H1 (cell line): ENCODE data around the gene TMTC2. TPM values are rescaled to one million over a fixed set of nuclear protein-coding genes. Genes with fewer than 3 reads are reported as not detected.

Experiments used
- CTCF ChIA-PET: fragments of 300-600 bp; sonication (Branson Sonifier 250); formaldehyde crosslinking; loops from one replicate; lab custom pipeline; 2021; ENCODE audit not compliant: partially characterized antibody; lab: Charles Lee
- POLR2A ChIA-PET: fragments of 300-600 bp; sonication (Branson Sonifier 250); formaldehyde crosslinking; loops from one replicate; lab custom pipeline; 2021; ENCODE audit warnings: inconsistent platforms; ENCODE audit not compliant: partially characterized antibody; lab: Charles Lee
- DNase-seq, 2 experiments: peaks; one replicate each; pipeline versions ENCODE4 v3.0.0 to v3.0.0-alpha.2; 2010 to 2022; ENCODE audit warnings: low spot score in 2 of 2, low read depth in 1 of 2, mixed read lengths in 1 of 2
- FAIRE-seq: peaks from 2 replicates; lab custom pipeline; 2011; peaks lifted over from hg19 to GRCh38; lab: Jason Lieb, UNC
- H2AFZ ChIP-seq: 2 replicates; pipeline ENCODE4 v1.8.1; 2012; ENCODE audit warnings: low read length, inconsistent platforms
- H2AK5ac ChIP-seq: 2 replicates; pipeline ENCODE4 v1.6.1; 2013; ENCODE audit warnings: low read depth, low read length
- H2BK120ac ChIP-seq: replicated peaks from 2 replicates; pipeline ENCODE3; 2013; ENCODE audit warnings: low read depth, low read length, inconsistent platforms
- H2BK12ac ChIP-seq: 2 replicates; pipeline ENCODE4 v1.6.1; 2013; ENCODE audit warnings: low read depth, low read length
- H2BK15ac ChIP-seq: 2 replicates; pipeline ENCODE4 v1.6.1; 2013; ENCODE audit warnings: low read length
- H2BK20ac ChIP-seq: 2 replicates; pipeline ENCODE4 v1.6.1; 2013; ENCODE audit warnings: low read length
- H2BK5ac ChIP-seq: 2 replicates; pipeline ENCODE4 v1.6.1; 2013; ENCODE audit warnings: low read depth, low read length
- H3K14ac ChIP-seq: 2 replicates; pipeline ENCODE4 v1.6.1; 2013; ENCODE audit warnings: inconsistent platforms; ENCODE audit not compliant: insufficient read length
- H3K18ac ChIP-seq: 2 replicates; pipeline ENCODE4 v1.6.1; 2013; ENCODE audit warnings: low read length; ENCODE audit errors: extremely low read depth
- H3K23ac ChIP-seq: 2 replicates; pipeline ENCODE4 v1.6.1; 2013; ENCODE audit warnings: inconsistent platforms; ENCODE audit not compliant: insufficient read length
- H3K23me2 ChIP-seq: 2 replicates; pipeline ENCODE4 v1.6.1; 2013; ENCODE audit warnings: low read depth, low read length
- H3K27ac ChIP-seq: 2 replicates; pipeline ENCODE4 v1.6.1; 2011; ENCODE audit warnings: low read depth, low read length, inconsistent platforms
- H3K27me3 ChIP-seq, 4 experiments: replicated peaks in 1 of 4; 1 replicate in 1 of 4; 2 replicates in 3 of 4; pipeline versions ENCODE4 v1.6.1 to v1.8.1; 2011 to 2013; ENCODE audit warnings: low read length in 3 of 4, mild to moderate bottlenecking in 3 of 4, inconsistent platforms in 2 of 4, mixed read lengths in 2 of 4, moderate library complexity in 1 of 4; ENCODE audit not compliant: control insufficient read depth in 3 of 4, insufficient read depth in 3 of 4; ENCODE audit errors: extremely low read depth in 1 of 4
- H3K36me3 ChIP-seq, 4 experiments: 2 replicates each; pipeline versions ENCODE4 v1.6.1 to v1.8.1; 2011 to 2013; ENCODE audit warnings: mild to moderate bottlenecking in 4 of 4, low read length in 3 of 4, moderate library complexity in 2 of 4, control low read depth in 1 of 4, inconsistent platforms in 1 of 4; ENCODE audit not compliant: insufficient read depth in 4 of 4, control insufficient read depth in 2 of 4
- H3K4ac ChIP-seq: replicated peaks from 2 replicates; pipeline ENCODE3; 2013; ENCODE audit warnings: low read length, low read depth, mixed read lengths, inconsistent platforms; ENCODE audit not compliant: insufficient read length
- H3K4me1 ChIP-seq, 4 experiments: replicated peaks in 1 of 4; 1 replicate in 1 of 4; 2 replicates in 3 of 4; pipeline versions ENCODE4 v1.6.1 to v1.8.1; 2011 to 2013; ENCODE audit warnings: low read length in 3 of 4, inconsistent platforms in 2 of 4, mixed read lengths in 1 of 4; ENCODE audit not compliant: insufficient read depth in 4 of 4, control insufficient read depth in 3 of 4
- H3K4me2 ChIP-seq, 2 experiments: 2 replicates each; pipeline versions ENCODE4 v1.6.1 to v1.8.1; 2011 to 2013; ENCODE audit warnings: low read depth in 2 of 2, low read length in 2 of 2, control low read depth in 1 of 2, inconsistent platforms in 1 of 2, mild to moderate bottlenecking in 1 of 2; ENCODE audit not compliant: insufficient read depth in 1 of 2
- H3K4me3 ChIP-seq, 4 experiments: fragments of 200-600, 300-600 bp in 1 of 4; sonication (generic), shearing (Covaris generic), sonication (Bioruptor Twin) in 1 of 4; 2 replicates each; pipeline versions ENCODE4 v1.5.1 to v1.8.1; 2011 to 2016; ENCODE audit warnings: low read length in 4 of 4, low read depth in 3 of 4, control low read depth in 2 of 4, inconsistent platforms in 2 of 4, mild to moderate bottlenecking in 2 of 4, mixed read lengths in 1 of 4, moderate library complexity in 1 of 4; ENCODE audit not compliant: insufficient read depth in 2 of 4; ENCODE audit errors: extremely low read depth in 1 of 4
- H3K56ac ChIP-seq: replicated peaks from 2 replicates; pipeline ENCODE3; 2013; ENCODE audit warnings: low read depth, mild to moderate bottlenecking, mixed read lengths, low read length, inconsistent platforms; ENCODE audit not compliant: insufficient read length
- H3K79me1 ChIP-seq: 2 replicates; pipeline ENCODE4 v1.6.1; 2013; ENCODE audit warnings: low read depth, low read length, control low read depth
- H3K79me2 ChIP-seq, 2 experiments: 2 replicates each; pipeline versions ENCODE4 v1.6.1 to v1.8.1; 2012 to 2013; ENCODE audit warnings: low read length in 2 of 2, mild to moderate bottlenecking in 2 of 2, inconsistent platforms in 1 of 2; ENCODE audit not compliant: insufficient read depth in 2 of 2, control insufficient read depth in 1 of 2
- H3K9ac ChIP-seq, 4 experiments: replicated peaks in 1 of 4; 1 replicate in 1 of 4; 2 replicates in 3 of 4; pipeline versions ENCODE4 v1.6.1 to v1.8.1; 2011 to 2013; ENCODE audit warnings: low read depth in 3 of 4, low read length in 3 of 4, control low read depth in 2 of 4, mild to moderate bottlenecking in 2 of 4, moderate library complexity in 2 of 4, inconsistent platforms in 1 of 4; ENCODE audit errors: extremely low read depth in 1 of 4
- H3K9me3 ChIP-seq, 2 experiments: 2 replicates each; pipeline versions ENCODE4 v1.6.1 to v1.8.1; 2012 to 2013; ENCODE audit warnings: mild to moderate bottlenecking in 2 of 2, moderate library complexity in 2 of 2, control low read depth in 1 of 2, inconsistent platforms in 1 of 2, low read depth in 1 of 2, low read length in 1 of 2, mixed read lengths in 1 of 2; ENCODE audit not compliant: insufficient read depth in 2 of 2
- H4K20me1 ChIP-seq, 2 experiments: replicated peaks in 1 of 2; 2 replicates each; pipeline versions ENCODE3 to v1.8.1; 2011 to 2013; ENCODE audit warnings: inconsistent platforms in 2 of 2, low read length in 2 of 2, mild to moderate bottlenecking in 1 of 2; ENCODE audit not compliant: insufficient read depth in 2 of 2, control insufficient read depth in 1 of 2
- H4K5ac ChIP-seq: 2 replicates; pipeline ENCODE4 v1.6.1; 2013; ENCODE audit warnings: low read length, low read depth, mixed read lengths, inconsistent platforms; ENCODE audit not compliant: insufficient read length
- H4K8ac ChIP-seq: 2 replicates; pipeline ENCODE4 v1.8.0; 2013; ENCODE audit warnings: mild to moderate bottlenecking, moderate library complexity, low read length, inconsistent platforms; ENCODE audit not compliant: insufficient read depth; ENCODE audit errors: extremely low read depth
- H4K91ac ChIP-seq: replicated peaks from 2 replicates; pipeline ENCODE3; 2013; ENCODE audit warnings: low read length, mixed read lengths, inconsistent platforms; ENCODE audit not compliant: insufficient read length
- BCL11A ChIP-seq, 2 experiments: IDR thresholded peaks; one replicate each; pipeline ENCODE4 v1.6.1; 2011; ENCODE audit warnings: low read depth in 2 of 2, low read length in 2 of 2, mild to moderate bottlenecking in 2 of 2
- HDAC2 ChIP-seq, 2 experiments: fragments of 300-600 bp in 1 of 2; sonication (generic) in 1 of 2; IDR thresholded peaks; 2 replicates each; pipeline ENCODE4 v1.6.1; 2011 to 2012; ENCODE audit warnings: low read depth in 2 of 2, low read length in 2 of 2, mild to moderate bottlenecking in 2 of 2, moderate library complexity in 2 of 2, borderline replicate concordance in 1 of 2, inconsistent platforms in 1 of 2
- HDAC6 ChIP-seq: IDR thresholded peaks from one replicate; pipeline ENCODE4 v1.7.1; 2012; ENCODE audit warnings: low read depth, mild to moderate bottlenecking, inconsistent platforms, low read length, moderate library complexity
- RBBP5 ChIP-seq: IDR thresholded peaks from 2 replicates; pipeline ENCODE4 v1.7.1; 2012; ENCODE audit warnings: low read depth, mild to moderate bottlenecking, inconsistent platforms, low read length, moderate library complexity, borderline replicate concordance
- WGBS, 2 experiments: shearing (Covaris generic) in 1 of 2; methylation state at CpG; one replicate each; pipeline versions ENCODE4 v1.1.6 to v1.1.7; 2013 to 2015; ENCODE audit warnings: low lambda C conversion rate in 2 of 2, mixed read lengths in 2 of 2, inconsistent platforms in 1 of 2, low coverage in 1 of 2, missing lambda C conversion rate in 1 of 2; ENCODE audit not compliant: insufficient replicate concordance in 2 of 2, insufficient coverage in 1 of 2, insufficient read length in 1 of 2; ENCODE audit errors: extremely low coverage in 1 of 2, missing lambda C conversion rate in 1 of 2; 5-methylcytosine and 5-hydroxymethylcytosine counted together
- polyA plus RNA-seq, 7 experiments: library from polyadenylated mRNA; depleted of rRNA in 3 of 7; stranded (reverse) in 5 of 7; unstranded in 2 of 7; fragments of >200 nt in 5 of 7; fragments of 200-250 nt in 2 of 7; gene quantifications; 1 replicate in 5 of 7; 2 replicates in 1 of 7; 4 replicates in 1 of 7; pipeline versions ENCODE4 v1.2.1 to v1.2.3, GENCODE V29; 2011 to 2013; ENCODE audit warnings: missing spikeins in 2 of 7, mixed read lengths in 2 of 7
- total RNA-seq: library from RNA; stranded (reverse); fragmentation: NEBNext Ultra II Directional; extraction: Animal tissue kit (Norgen Biotek cat#: 25700); gene quantifications from 2 replicates; pipeline ENCODE4 v1.2.1, GENCODE V29; 2021

The TMTC2 gene
- total and polyA plus RNA-seq, 2 of the 8 experiments (the other 6 are each of a cell fraction or from before 2014, with no cell fraction given), result 2.3 to 3.9 TPM

GRCh38 chr12:82942521-82942920 is 255.8 kb downstream of the TMTC2 start:
- H3K14ac ChIP-seq, result no peak overlapping the region
- H2BK120ac ChIP-seq, result no peak overlapping the region
- no peak overlapping the region for H2BK12ac ChIP-seq
- CTCF ChIA-PET, result interaction anchor here (0.8 to 1.2 kb wide), 2 partner anchors 19 to 257 kb away, joined by 3 to 4 read pairs; no protein-coding TSS in a partner anchor
- H3K36me3 ChIP-seq, result no peaks in the 10 kb centered on the region
- TF ChIP-seq BCL11A (IDR thresholded peaks at IDR 0.05; ENCODE audit: low read depth in 2 of 2, low read length in 2 of 2) (no peak), RBBP5 (no peak), HDAC6 (no peak), HDAC2 (IDR thresholded peaks at IDR 0.05; ENCODE audit: borderline replicate concordance in 1 of 2, low read depth in 2 of 2, low read length in 2 of 2) (no peak)
- no peak overlapping the region for H2BK15ac ChIP-seq
- no peak overlapping the region for H4K91ac ChIP-seq
- FAIRE-seq (no peak), DNase-seq (no peak)
- H3K4me1 ChIP-seq, result no peaks in the 10 kb centered on the region
- no peak overlapping the region for H3K4me3 ChIP-seq
- no peak overlapping the region for H3K9ac ChIP-seq
- no peak overlapping the region for H2BK5ac ChIP-seq
- no peak overlapping the region for H2AFZ ChIP-seq
- H3K23ac ChIP-seq, result no peak overlapping the region
- no peak overlapping the region for H2BK20ac ChIP-seq
- H3K4ac ChIP-seq, result no peak overlapping the region
- H3K18ac ChIP-seq, result no peak overlapping the region
- H3K56ac ChIP-seq, result no peak overlapping the region
- no peaks in the 10 kb centered on the region for H4K20me1 ChIP-seq
- POLR2A ChIA-PET, result no interaction called here
- no peak overlapping the region for H3K27ac ChIP-seq
- no peak overlapping the region for H4K5ac ChIP-seq
- H3K23me2 ChIP-seq, result no peaks in the 10 kb centered on the region
- H4K8ac ChIP-seq, result no peak overlapping the region
- H3K9me3 ChIP-seq, result no peaks in the 10 kb centered on the region
- WGBS, 2 experiments, result 78% methylated on average over 2 of the region's 2 CpGs; no CpG with 5 or more reads in 1 of the 2 experiments
- no peaks in the 10 kb centered on the region for H3K79me2 ChIP-seq
- H3K79me1 ChIP-seq, result no peaks in the 10 kb centered on the region
- no peaks in the 10 kb centered on the region for H3K27me3 ChIP-seq
- H2AK5ac ChIP-seq, result no peak overlapping the region
- H3K4me2 ChIP-seq, result no peak overlapping the region
